Activated CD4-positive, alpha-beta T cell treated with anti-CD3 and anti-CD28 coated beads, Interleukin-2, amount 50 U/mL, for 48 hours (primary cell): ENCODE measurements around the gene TMEM167B.
"Not testable (repeated sequence)": the region's sequence is repeated elsewhere in the genome, so short reads cannot be mapped to it uniquely, and the experiment has no call there.

Experiments used
- DNase-seq, 2 experiments: peaks; one replicate each; pipeline ENCODE4 v3.0.0-alpha.2; 2020

Gene TMEM167B

GRCh38 chr1:109114342-109114674 lies 23.7 kb downstream of the TMEM167B start:
- peak in 1 of 2 experiments; percentile 35 for DNase-seq

GRCh38 chr1:109115685-109116084 lies 25.1 kb downstream of the TMEM167B start:
- peak in 1 of 2 experiments; percentile 34 for DNase-seq

- no peak for DNase-seq
Observed at GRCh38 chr1:109116286-109116685, 25.7 kb downstream of the TMEM167B start.

- DNase-seq: no peak
Observed at GRCh38 chr1:109118089-109118488, 27.5 kb downstream of the TMEM167B start.

GRCh38 chr1:109120356-109120755 lies 29.8 kb downstream of the TMEM167B start:
- no peak for DNase-seq

GRCh38 chr1:109131059-109131458 lies 40.5 kb downstream of the TMEM167B start:
- DNase-seq: no peak

GRCh38 chr1:109131800-109132199 lies 41.2 kb downstream of the TMEM167B start:
- no peak for DNase-seq

- DNase-seq: no peak
Observed at GRCh38 chr1:109133002-109133706, 42.6 kb downstream of the TMEM167B start.

- DNase-seq: no peak
Observed at GRCh38 chr1:109133815-109134214, 43.3 kb downstream of the TMEM167B start.

- no peak for DNase-seq
Observed at GRCh38 chr1:109134423-109134822, 43.9 kb downstream of the TMEM167B start.

GRCh38 chr1:109135940-109136339 lies 45.4 kb downstream of the TMEM167B start:
- DNase-seq: no peak

GRCh38 chr1:109136766-109137165 lies 46.2 kb downstream of the TMEM167B start:
- no peak for DNase-seq

- DNase-seq: no peak
Observed at GRCh38 chr1:109137958-109138357, 47.4 kb downstream of the TMEM167B start.

GRCh38 chr1:109138358-109138757 lies 47.8 kb downstream of the TMEM167B start:
- no peak for DNase-seq

GRCh38 chr1:109140392-109140791 lies 49.8 kb downstream of the TMEM167B start:
- no peak for DNase-seq

- DNase-seq: no peak
Observed at GRCh38 chr1:109142260-109142659, 51.7 kb downstream of the TMEM167B start.

- not testable (repeated sequence) for DNase-seq
Observed at GRCh38 chr1:109142725-109143124, 52.2 kb downstream of the TMEM167B start.
